NCI-H2227 (cell line): Measurements from ENCODE around the gene PTPA.

ENCODE experiments used
- DNase-seq: peaks from one replicate; lab custom pipeline; 2025; ENCODE audit not compliant: unreplicated experiment; lab: John Stamatoyannopoulos, UW

The PTPA gene

DNA sequence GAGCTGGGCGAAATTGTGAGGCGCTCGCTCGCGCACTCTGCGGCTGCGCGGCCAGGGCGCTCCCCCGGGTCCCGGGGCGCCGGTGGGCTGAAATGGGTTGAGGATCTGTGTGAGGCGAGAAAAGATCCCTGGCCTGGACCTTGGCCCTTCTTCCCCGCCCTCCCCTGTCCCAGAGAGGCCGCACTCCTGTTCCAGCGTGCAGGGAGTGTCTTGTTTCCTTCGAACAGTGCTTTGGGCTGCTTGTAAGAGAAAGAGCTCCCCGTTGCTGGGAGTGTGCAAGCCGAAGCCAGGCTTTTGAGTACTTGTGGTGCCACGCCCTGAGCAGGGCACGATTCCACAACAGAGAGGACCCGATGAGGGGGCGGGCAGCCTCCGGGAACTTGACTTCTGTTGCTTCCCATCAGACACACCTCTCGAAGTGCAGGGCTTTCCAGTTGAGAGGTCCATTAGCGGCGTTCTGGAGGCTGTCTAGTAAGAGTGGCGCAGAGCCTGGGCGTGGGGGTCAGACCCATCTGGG lies 29.8 kb upstream of the PTPA start:
- peak; percentile 31 for DNase-seq

DNA sequence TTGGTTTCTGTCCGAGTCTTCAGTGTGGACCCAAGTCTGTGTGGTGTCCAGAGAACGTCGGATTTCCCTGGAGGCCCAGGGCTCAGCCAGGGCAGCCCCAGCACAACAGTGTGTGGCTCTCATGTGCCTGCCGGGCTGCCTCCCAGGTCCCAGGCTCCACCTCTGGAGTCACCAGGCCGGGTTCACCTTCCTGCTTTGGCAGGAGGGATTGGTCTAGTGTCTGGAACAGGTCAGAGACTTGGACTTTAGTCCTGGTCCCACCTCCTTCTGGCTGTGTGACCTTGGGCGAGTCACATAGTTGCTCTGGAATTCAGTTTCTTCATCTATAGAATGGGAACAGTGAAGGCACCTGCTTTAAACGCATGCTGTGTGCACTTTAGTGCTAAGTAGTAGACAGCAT lies 27.1 kb upstream of the PTPA start:
- no peak for DNase-seq

DNA sequence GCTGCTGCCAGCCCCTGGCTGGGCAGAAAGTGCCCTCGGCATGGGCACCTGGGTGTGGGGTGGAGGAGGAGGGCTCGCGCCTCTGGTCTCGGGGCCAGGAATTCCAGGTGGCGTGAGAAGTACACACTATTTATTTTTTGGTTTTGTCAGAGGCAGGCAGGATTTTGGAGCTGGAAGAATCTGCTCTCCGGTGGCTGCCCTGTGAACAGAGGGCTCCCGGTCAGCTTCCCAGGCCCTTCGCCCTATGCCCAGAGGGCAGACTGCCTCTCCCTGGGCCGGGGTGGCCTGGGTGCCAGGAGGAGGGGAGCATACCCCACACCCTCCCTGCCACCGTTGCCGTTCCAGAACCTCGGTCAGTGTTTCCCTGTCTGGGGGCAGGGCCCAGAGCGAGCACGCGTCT lies 22.0 kb upstream of the PTPA start:
- DNase-seq = no peak

DNA sequence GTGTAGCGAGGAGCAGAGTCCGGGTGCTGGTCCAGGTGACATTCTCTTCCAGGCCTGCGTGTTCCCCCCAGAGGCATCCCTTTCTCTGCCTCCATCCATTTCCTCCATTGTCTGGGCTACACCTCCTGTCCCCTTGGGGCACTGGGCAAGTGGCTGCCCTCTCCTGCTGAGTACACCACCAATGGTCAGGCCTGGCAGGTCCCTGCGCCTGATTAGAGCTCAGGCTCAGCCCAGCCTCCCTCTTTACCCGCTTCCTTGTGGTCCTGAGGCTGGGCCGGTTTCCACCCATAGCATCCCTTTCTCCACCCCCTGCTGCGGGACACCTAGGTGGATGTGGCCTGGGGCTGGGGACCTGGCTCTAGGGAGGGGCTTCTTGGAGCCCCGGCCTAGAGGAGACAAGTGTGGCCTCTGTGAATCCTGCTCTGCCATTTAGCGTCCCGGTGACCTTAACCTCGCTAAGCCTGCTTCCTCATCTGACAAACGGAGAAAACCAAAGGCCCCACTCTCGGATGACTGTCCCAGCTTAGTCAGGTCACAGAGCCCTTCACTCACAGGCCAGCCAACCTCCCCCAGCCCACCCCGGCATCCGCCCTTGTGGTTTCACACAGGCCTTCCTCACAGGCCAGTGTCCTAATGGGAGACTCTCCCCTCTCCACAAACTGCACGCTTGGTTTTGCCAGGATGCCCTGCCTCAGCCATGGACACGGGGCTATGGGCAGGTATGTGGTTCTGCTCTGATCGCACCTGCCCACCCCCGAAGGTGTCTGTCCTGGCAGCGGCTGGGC lies 17.4 kb upstream of the PTPA start:
- DNase-seq = no peak

DNA sequence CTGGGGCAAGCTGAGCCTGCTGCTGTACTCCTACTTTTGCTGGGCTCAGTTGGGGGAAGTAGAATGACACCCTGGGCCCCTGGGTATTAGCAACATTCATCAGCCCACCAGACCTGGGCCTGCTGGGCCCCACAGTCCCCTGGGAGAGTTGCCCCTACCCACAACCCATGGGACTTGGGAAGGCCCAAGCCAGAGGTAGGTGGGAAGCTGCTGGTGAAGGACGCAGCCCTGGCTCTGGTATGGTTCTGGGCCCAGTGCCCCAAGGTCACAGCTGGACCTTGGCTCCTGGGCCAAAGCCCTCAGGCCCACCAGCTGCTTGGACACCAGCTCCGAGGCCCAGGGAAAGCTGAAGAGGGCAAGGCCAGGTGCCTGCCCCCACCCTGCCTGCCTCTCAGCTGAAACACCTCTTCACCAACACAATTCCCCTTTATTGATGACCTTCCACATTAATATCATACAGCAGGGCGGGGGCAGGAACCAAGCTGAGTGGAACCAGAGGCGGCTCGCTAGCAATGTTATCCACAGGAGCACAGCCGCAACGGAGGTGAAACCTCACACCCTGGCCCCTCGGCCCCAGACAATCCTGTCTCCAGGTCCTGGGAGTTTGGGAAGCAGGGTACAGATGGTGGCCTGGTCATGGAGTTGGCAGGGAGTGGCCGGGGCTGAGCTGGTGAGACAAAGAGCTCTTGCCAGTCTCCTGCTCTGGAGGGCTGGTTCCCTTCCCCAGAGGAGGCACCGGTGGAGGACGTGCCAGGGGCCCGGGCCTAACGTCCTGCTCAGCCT lies 16.6 kb upstream of the PTPA start:
- no peak for DNase-seq

DNA sequence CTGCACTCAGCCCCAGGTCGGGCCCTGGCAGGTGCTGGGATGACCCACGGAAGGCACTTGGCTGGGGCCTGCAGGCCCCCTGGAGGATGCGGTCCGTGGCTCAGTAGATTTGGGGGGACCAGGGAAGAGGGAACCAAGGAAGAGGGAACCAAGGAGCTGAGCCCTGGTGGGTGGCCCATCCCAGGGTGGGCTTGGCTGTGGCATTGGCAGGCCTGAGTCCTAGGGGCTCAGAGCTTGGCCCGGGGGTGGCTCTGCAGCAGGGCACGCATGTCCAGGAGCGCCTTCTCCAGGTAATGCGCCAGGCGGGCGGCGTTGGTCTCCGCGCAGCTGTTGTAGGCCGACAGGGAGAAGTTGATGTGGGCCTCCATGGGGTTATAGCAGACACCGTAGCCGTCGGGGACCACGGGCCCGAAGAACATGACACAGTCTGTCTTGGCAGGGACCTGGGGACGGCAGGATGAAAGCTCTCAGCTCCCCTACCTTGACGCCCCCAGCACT lies 16.0 kb upstream of the PTPA start:
- no peak for DNase-seq

DNA sequence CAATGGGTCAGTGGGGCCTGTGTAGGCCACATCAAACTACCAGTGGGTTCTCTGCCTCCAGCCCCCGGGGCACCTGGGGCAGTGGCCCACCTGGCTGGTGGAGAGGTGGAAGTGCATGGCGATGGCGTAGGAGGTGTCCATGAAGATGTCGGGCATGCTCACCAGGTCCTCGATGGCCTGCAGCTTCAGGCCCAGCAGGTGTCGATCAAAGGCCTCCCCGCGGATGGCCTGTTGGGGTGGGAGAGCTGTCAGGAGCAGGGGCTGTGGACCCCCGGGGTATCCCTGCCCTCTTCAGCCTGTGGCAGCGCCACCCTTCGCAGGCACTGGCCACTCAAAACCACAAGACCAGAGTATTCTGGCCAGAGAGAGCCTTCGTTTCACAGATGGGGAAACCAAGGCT lies 15.3 kb upstream of the PTPA start:
- no peak for DNase-seq

DNA sequence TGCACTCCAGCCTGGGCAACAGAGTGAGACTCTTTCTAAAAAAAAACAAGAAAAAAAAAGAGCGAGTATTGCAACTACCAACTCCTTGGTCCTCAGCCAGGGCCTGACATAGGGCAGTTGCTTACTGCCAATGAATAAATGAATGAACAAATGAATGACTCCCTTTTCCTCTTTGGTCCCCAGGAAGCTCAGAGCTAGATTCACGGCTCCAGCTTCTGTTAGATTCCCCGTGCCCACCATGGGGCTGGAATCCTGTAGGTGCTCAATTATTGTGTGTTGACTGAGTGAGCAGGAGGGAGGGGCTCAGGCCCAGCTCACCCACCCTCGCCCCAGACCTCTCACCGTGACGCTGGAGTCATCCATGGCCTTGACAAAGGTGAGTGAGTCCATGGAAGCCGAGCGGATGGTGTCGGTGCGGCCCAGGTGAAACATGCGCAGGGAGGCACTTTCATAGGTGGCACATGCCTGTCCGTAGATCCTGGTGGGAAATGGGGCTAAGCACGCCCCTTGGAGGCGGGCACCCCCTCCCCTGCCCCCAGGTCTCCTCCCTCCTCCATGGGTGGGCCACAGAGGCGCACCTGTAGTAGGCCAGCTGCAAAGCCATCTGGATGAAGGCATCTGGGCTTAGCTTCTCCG lies 13.4 kb upstream of the PTPA start:
- DNase-seq = no peak

DNA sequence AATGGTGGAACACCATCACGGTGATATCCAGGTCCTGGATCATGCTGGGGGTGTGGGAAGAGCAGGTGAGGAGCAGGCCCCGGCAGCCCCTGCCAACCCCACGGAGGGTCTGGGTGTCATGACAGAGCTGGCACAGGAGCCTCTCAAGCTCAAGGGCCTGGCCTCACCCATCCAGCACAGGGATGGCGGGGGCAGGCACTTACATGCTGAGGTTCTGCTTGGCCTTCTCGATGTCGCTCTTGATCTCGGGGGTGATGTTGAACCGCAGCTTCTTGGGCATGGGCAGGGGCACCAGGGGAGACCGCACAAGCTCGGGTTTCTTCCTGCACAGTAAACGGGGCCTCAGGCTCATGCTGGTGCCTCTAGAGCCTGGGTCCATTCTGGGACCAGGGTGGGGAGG lies 12.9 kb upstream of the PTPA start:
- no peak for DNase-seq

DNA sequence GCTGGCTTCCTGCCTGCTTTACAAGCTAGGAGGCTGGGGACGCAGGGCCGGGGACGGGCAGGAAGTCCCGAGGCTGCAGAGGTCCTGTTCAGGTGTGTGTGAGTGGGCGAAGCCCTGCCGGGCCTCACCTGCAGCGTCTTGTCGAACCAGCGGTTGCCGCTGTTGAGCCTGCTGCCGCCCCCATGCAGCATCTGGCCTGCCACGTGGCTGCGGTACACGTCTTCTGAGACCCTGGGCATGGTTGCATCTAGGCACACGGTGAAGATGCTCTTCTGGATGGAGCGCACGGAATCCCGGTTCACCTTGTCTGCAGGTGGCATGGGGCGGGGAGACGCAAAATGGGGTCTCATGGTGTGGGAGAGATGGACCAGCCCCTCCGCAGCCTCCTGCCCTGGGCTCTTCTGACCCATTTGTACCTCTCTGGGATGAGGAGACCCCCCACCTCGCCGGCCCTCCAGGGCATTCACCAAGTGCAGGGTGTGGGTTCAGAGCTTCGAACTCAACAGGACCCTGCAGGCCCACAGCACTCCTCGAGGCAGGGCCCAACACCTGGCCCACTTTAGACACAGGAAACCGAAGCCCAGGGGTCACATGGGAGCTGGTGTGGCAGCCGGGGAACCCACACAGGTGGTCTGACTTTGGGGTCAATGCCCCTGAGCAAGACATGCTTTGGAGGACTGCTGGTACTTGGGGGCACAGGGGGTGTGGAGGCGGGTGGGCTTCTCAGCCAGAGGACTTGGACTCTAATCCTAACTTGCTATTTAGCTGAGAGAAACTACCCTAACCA lies 10.6 kb upstream of the PTPA start:
- no peak for DNase-seq

DNA sequence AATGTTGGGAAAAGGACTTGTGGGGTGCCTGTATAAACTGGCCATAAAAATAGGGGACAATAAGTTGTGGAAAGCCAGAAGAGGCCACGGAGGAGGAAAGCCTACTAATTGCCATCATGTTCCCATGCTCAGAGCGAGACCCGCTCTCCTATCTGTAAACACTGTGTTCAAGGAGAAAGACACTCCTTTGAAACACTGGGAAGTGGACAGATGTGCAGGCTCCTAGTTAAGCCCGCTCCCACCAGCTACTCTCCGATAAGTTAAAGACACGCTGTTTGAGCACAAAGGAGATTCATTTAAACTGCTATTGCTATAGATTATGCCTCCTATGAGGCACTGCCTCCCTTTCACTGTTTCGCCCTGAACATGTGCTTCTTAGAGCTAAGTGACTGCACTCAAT lies 9.9 kb upstream of the PTPA start:
- DNase-seq = no peak

DNA sequence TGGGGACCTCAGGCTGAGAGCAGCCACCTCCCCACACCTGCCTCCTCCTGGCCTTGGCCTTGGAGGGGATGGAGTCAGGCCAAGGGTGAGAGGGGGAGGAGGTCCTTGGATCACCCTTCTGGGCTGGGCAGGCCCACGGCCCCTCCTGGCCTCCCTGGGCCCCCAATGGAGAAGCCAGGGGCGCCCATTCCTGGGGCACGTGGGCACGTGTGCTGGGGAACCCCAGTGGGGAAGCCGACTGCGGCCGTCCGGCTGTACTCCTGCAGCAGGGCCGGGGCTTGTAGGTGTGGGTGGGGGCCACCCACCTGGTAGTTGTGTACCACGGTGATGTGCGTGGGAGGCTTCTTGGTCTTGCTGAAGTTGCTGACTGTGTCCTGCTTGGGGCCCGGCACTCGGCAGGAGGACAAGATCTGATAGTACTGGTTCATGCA lies 9.1 kb upstream of the PTPA start:
- no peak for DNase-seq

DNA sequence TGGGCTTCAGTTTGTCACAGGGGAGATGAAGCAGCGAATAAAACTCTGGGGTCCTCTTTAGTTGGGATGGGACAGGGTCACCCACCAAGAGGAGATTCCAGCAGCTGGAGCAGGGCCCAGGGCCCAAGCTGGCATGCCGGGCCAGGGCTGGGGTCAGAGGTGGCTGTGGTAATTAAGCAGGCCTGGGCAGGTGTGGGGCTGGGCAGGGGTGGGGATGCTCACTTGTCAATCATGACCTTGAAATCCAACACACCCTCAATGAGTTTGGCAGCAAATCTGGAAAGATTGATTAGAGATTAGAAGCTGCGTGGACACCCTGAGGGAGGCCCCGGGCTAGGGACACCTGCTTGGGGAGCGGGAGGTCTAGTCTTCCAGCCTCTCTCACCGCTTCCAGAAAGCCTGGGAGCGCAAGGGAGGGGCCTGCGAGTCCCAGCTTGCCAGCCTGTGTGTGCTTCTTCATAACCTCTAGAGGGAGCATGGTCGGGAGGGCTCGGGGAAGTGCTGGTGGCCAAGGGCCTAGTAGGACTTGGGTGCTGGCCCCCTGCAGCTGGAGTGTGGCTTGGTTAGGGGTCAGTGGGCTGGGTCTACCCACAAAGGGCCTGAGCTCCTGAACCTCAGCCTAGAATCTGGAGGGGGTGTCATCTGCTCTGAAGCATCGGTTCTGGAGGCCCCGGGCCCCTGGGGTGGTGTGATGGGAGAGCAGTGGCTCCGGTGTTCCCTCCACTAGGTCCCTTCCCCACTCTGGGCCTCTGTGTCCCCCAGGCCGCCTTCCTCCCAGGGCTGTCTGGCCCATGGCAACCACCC lies 8.2 kb upstream of the PTPA start:
- DNase-seq = peak; percentile 48

DNA sequence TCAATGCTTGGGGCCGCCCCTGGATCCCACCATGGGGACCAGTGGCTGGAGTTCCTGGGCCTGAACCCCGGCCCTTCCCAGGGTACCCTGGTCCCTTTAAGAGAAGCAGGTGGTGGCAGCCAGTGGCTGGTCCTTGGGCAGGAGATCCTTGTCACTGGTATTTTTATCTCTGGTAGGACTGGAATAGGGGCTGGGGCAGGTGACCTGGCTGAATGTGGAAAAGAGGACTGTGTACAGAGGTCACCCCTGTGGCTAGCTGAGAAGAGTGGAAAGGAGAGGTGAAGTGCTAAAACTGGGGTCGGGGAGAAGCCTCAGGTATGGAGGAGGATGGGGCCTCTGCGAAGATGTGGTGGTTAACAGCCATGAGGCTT lies 7.6 kb upstream of the PTPA start:
- DNase-seq = no peak

DNA sequence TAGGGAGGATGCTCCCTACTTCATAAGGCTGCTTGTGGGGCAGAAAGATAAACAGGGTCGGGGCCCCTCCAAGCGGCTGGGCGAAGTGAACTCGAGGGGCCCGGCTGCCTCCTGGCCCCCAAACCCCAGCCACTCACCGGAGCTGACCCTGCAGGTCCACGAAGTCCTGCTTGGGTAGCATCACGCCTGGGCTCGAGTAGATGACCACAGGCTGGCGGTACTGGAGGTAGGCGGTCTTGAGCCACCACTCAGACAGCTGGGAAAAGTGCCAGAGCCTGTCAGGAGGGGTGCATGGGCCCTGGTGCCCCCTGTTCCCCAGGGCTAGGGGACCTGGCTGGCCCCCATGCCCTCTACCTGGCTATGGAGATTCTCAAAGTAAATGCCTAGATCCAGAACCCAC lies 7.2 kb upstream of the PTPA start:
- no peak for DNase-seq

DNA sequence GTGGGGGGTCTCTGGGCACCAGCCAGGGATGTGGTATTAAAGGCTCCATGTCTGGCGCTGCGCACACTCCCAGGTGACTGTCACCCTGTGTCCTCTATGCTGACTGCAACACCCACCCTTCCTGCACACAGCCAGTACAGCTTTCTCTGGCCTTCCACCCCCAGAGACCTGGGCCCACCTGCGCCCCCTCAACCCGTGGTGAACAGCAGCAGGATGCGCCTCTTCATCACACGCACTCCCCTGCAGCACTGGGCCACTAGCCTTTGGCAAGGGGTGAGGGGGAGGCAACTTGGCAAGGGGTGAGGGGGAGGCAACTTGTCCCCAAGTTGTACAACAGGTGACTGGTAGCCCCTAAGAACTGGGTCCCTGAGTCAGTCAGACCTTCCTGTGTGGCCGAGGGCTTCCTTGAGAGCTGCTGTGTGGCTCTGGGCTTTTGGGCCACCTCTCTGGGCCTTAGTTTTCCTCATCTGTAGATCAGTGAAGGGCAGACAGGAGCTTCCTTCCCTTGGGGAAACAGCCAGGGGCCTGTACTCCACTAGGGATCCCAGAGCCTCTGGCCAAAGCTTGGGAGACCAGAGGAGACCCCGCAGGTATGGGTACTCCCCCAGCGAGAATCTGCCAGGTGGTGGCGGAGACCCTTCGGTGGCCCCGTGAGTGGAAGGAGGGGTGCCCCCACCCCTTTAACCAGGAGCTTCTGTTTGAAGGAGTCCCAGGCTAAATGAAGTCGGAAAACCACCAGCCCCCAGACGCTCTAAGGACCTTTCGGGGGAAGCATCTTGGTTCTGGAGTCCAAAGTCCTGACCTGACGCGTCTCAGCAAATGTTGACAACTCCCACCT lies 5.1 kb upstream of the PTPA start:
- no peak for DNase-seq

DNA sequence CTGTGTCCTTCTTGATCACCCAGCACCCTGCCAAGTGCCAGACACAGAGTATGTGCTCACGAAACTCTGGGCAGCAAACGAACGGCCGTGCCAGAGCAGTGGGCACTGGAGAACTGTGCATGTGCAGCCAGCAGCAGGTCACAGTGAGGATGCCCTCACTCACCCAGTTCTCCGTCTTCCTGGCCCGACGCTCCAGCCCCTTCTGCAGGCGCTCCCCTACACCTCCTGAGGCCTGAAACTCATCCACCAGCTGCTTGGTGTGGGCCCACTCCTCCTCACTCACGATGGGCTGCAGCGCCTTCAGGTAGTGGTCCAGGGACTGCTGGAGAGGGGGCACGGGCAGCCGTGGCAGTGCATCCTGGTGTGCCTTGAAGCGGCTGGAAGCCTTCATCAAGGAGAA lies 3.6 kb upstream of the PTPA start:
- no peak for DNase-seq

DNA sequence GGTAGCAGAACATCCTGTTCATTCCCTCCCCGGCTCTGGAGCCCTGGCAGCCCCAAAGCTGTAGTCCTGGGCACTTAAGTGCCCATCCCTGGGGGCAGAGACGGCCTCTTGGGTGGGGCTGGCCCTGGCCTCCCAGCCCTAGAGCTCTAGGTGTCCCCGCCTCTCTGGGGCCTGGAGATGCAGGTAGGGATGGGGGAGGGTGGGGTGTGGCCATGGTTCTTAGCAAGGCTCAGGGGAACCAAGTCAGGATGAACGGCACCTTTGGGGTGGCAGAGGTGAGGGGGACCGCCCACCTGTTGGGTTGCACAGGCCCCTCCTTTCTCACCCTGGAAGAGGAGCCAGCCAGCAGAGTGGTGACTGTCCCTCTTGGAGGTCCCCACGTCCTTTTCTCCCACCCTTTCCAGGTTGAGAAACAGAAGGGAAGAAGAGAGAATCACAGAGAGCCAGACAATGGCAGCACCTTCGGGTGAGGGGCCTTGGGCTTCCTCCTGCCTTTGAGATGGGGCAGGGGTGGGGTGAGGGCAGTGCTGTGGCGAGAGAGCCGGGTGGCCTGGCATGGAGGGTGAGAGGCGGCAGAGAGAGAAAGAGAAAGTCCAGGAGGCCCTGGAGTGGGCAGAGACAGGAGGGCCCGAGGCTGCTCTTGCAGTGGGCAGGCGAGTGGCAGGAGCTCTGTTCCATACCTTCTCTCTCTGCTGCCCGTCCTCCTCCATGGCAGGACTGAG lies 3.0 kb upstream of the PTPA start:
- no peak for DNase-seq
